Stimulated activated CD8-positive, alpha-beta memory T cell treated with anti-CD3 and anti-CD28 coated beads, Interleukin-7, amount 100 ng/mL, for 1 hour (primary cell): ENCODE measurements around the gene MCM9.

ENCODE experiments used
- DNase-seq, 2 donors: peaks; one replicate each; pipeline ENCODE4 v3.0.0-alpha.2; 2020; ENCODE audit warnings: low read depth in 2 of 2

MCM9 gene

DNA sequence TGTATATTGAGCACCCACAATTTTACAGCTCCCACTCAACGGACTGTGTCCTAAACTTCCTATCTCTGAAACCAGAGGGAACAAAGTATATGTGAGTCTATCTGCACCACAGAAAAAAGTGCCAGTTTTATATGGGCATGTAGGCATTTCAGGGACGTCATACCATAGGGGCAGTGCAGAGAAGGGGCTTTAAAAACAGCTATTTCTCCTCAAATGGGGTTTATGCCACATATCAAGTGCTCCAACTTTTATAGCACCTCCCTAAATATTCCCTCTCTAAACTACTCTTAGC is 69.9 kb downstream of the MCM9 start:
- DNase-seq: no peak

DNA sequence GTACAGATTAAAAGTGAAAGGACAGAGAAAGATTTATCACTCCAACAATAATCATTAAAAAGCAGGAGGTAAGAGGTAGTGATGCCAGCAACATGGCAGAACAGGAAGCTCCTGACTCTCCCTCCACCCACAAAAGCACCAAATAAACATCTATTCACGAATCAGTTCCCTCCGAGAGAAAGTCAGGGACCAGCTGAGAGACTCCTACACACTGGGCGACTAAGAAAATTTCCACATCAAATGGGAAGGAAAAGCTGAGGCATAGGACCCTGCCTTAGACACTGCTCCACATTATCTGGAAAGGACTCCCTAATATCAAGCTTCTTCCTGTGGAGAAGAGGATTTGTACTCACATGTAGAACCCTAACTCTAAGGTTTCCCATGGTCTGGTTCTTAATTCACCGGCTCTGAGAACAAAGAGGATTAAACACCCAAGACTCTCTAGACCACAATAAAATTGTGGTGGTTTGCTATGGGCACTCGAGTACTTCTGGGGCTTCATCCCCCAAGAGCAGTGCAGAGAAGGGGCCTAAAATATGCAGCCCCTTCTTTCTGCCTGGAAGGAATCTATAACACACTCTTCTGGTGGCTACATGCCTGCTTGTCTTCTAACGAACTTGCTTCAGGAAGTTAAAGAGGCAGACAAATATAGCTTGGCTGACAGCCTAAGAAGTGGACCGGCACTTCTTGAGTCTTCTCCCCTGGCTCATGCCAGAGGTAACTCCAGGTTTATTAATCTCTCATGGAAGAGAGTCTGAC is 70.4 kb downstream of the MCM9 start:
- DNase-seq: no peak

DNA sequence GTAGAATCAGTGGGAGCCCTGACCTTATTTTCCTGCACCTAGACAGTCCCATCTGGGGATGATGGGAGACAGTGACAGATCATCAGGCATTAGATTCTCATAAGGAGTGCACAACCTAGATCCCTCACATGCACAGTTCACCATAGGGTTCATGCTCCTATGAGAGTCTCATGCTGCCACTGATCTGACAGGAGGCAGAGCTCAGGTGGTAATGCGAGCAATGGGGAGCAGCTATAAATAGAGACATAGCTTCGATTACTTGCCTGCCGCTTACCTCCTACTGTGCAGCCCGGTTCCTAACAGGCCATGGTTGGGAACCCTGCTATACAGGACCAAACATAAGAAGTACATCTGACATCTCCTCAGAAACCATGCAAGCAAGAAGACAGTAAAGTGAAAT is 72.5 kb downstream of the MCM9 start:
- no peak for DNase-seq

DNA sequence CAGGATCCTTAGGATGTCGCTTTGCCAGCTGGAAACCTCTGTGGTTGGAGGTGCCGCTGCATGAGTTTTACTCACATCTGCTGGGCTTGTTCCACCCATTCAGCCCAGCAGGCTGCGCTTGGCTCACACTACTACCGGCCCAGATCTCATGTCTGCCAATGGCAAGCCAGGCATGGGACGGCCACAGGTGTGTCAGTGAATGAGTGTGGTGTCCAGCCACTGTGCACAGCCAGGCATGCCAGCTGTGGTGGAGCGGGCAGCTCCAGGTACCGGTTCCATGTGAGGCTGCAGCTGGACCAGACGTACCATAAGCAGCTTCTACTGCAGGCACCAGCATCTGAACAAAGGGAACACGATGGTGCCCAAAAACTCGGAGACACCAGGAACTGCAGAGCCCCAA is 74.1 kb downstream of the MCM9 start:
- no peak for DNase-seq

DNA sequence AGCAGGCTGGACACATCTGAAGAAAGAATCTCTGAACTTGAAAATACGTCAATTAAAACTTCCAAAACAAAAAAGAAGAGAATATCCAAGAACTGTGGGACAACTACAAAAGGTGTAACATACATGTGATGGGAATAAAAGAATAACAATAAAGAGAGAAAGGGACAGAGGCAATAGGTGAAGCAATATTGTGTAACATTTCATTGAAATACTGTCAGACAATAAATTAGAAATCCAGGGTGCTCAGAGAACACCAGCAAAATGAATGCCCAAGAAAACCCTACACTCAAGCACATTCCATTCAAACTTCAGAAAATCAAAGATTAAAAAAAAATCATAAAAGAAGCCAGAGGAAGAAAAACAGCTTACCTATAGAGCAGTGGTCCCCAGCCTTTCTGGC is 74.6 kb downstream of the MCM9 start:
- no peak for DNase-seq

DNA sequence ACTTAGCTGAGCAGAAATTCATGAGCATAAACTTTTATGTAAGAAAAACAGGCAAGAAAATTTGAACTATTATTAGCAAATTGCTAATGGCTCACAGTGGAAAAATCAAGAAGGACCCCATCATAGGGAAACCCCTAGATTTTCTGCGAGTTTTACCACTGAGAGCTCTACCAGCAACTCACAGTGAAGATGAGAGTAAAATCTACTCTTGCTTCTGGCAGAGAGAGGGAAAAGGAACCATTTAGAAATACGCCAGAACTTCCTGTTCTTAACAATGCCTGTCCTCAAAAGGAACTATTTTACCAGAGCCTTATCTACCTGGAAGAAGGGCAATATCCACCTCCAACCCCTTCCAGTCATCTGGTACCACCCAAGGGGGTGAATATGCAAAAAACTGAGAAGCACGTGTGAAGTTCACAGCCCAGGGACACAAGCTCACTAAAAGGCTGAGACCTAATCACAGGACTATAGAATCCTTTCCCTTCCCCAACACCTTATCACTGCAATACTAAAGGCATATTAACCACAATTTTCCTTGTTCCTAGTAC is 75.4 kb downstream of the MCM9 start:
- DNase-seq: no peak

DNA sequence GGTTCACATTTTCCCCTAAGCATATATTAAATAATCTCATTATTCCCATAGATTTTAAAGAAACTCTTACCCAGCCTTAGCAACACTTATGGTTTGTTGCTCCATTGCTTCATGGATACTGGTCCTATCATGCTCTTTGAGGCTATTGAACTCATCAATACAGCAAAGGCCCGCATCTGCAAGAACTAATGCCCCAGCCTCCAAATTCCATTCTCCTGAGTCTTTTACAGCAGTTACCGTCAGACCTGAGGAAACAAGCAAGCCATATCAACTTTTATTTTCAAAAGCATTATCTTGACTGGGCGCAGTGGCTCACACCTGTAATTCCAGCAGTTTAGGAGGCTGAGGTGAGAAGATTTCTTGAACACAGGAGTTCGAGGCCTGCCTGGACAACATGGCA is 78.7 kb downstream of the MCM9 start:
- no peak for DNase-seq

DNA sequence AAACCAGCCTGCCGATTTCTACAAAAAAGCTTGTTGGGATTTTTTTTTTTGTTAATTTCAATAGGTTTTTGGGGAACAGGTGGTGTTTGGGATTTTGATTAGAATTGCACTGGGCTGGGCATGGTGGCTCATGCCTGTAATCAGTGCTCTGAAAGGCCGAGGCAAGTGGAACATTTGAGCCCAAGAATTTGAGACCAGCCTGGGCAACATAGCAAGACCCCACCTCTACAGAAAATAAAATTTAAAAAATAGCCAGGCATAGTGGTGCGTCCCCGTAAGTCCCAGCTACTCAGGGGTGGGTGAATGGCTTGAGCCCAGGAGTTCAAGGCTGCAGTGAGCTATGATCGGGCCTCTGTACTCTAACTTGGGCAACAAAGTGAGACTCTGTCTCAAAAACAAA is 81.6 kb downstream of the MCM9 start:
- no peak for DNase-seq

DNA sequence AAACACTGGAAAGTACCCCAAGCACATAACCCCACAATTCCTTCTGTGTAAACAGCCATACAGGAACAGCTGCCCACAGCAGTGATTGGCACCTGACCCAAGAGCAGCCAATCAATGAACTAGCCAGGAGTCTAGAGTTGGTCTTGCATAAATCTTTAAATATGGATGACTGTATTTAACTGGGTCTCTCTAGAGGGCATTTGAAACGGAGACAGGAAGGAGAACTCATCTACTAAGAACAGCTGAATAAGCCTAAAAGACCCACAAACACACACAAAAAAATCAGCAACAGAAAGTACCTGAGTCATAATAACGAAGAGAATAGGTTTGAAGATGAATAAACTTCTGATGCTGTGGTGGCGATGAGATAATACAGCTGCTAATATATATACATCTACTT is 90.0 kb downstream of the MCM9 start:
- no peak for DNase-seq

DNA sequence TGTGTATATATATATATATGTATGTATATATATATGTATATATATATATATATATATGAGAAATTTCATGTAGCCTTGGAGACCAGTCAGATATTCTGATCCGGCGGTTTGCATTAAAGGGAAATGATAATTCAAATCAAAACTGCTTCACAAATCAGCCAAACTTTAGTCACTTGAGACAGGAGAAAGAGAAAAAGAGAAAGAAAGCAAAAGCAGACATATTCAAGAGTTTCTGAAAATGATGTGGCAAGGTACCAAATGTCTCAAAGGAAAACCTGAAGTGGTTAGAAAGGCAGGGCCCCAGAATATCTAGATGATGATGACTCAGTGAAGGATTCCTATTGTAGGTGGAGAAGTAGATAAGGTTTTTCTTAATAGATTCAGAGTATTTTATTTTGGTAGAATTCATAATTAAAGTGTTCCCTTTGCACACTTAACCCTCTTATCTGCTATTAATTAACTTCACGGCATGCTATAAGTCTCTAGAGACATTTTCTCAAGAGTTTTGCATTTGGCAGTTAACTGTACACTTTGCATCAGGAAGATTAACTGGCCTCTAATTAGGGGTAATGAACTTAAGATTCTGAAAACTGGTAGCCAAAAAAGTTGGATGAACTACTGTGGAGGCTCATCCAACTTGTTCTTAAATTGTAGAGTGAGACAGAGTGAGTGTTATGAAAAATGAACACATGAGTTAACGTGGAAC is 91.1 kb downstream of the MCM9 start:
- no peak for DNase-seq

DNA sequence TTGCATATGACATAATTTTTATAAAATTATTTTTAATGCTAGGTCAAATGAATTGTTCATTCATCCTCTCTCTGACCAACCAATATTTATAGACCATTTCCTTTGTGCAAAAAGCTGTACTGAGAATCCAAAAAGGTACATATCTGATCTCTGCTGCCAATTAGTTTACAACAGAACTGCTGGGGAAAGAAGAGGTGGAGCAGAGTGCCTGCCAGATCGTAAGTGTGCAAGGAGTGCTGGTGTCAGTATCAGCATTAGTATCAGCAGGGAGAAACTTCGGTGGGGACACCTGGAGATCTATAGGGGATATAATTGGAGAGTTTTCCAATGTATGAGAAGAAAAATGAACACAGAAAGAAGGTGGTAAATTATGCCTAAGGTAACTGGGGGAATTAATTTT is 104.3 kb downstream of the MCM9 start:
- DNase-seq: no peak

DNA sequence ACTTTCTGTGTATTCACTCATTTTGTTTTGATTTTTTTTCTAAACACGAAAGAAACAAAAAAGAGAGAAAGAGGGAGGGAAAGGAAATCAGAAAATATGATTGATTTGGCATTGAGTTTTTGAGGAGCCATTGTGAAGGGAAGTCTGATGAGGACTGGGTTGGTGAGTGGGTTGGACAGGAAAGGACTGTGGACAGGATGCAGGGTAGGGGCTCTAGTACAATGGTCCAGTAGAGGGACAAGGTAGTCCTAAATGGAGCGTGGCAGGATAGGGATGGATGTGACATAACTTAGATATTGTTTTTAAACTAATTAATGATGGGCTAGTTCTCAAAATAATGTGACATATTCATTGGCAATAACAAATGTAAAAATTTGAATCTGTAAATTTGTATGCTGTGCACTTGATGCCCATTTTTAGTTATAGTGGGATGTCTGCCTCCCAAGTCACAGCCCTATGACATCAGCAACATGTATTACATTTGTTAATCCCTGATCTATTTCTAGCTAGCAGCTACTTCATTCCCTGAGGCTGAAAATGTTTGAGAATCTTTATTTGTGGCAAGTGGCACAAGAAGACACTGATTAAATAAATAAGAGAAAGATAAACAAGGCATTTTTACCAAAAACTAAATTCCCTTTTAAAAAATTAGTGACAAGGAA is 105.0 kb downstream of the MCM9 start:
- DNase-seq: no peak

DNA sequence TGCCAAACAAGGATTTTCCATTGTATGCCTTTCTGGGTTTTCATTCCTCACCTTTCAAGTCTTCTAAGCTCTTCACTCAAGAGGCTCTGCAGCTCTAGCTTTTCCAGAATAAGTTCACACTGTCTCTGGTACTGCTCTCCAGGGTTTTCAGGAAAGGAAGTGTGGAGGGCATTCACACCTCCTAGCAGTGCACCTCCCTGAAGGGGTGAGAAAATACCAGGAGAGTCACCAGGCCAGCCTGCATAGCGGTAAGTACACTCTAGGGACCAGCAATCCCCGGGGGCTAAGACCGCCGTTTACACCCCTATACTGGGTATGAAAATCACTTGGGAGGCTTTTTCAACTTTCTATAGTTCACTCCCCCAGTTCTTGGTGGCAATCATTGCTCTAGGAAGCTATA is 108.9 kb downstream of the MCM9 start:
- no peak for DNase-seq

DNA sequence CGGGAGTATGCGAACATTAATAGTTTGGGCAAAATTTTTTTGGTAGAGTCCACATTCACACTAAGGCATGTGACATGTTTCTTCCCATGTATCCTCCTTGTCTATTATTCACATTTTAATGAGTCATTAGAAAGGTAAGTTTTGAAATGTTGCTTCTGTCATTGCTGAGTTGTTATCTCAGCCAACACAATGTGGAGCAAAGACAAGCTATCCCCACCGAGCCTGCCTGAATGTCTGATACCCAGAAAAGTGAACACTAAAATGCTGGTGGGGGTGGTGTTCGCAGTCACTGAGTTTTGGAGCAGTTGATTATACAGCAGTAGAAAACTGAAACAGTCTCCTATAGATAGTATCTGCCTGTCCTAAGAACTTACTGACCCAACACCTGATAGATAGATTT is 109.3 kb downstream of the MCM9 start:
- DNase-seq: no peak

DNA sequence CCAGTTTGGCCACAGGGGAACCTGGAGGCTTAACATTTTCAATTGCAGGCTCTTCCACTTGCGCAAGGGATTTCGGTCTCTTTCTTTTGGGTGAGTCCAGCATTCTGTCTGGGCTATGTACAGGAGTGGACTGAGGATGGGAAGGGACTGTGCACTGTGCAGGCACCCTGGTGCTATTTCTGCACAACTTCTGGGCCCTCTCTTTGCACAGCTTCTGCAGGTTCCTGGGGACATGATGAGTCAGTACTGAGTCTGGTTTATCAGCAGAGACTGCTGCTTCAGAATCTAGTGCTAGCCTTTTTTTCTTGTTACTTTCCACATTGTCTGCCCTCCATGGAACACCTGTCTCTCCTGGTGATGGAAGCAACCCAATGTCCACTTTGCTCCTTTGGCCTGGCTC is 119.5 kb downstream of the MCM9 start:
- DNase-seq: no peak

DNA sequence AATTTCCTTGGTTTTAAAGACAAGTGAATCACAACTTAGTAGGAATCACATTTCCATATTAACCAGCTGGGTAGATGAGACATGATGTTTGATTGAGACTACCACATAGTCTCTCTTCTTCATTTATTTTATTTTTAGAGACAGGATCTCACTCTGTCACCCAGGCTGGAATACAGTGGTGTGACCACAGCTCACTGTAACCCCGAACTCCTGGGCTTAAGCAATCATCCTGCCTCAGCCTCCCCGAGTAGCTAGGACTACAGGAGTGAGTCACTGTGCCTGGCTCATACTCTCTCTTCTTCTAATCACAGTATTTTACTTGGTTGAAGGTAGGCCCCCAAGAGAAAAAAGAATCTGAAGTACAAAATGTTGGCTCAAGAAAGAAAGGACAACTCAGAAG is 121.2 kb downstream of the MCM9 start:
- no peak for DNase-seq

DNA sequence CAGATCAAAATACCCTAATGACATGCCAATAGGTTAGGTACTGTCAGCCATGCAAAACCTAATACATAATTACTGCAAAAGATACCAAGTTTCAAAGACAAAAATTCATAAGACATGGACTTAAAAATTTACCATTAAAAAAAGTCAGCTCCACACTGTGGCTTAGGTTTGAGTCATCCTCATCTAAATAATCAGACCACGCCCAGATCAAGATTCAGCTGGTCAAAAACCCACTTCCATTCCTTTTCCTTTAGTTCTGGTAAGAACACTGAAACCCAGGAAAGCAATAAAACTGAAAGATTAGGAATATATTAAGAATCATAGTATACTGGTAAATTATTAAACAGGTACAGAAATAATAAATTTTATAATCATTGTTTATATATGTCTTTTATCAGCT is 122.0 kb downstream of the MCM9 start:
- DNase-seq: no peak

DNA sequence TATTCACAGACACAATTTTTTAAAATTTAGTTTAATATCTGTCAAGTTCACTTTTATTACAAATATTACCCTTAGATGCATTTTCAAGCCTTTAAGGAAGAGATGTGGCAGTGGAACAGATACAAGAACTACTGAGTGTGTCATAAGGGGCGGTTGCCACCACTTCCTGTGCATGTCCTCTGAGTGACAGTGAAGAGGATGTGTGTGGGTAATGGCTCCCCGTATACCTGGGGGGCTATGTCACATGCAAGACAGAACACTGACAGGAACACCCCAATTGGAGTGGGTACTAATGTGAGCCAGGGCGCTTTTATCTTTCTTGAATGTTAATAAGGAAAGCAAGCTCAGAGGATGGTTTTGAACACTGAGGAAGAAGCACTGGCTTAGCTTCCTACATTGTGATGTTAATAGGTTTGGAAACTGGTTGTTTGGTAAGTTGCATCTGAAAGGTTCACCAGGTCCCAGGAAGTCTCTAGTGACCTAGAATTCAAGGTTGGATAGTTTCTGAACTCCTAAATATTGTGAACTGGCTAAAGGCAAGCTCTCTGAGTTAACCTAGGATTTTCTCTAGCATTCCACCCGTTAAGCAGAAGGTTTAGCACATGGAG is 124.4 kb downstream of the MCM9 start:
- peak; percentile 40 to 42 for DNase-seq

DNA sequence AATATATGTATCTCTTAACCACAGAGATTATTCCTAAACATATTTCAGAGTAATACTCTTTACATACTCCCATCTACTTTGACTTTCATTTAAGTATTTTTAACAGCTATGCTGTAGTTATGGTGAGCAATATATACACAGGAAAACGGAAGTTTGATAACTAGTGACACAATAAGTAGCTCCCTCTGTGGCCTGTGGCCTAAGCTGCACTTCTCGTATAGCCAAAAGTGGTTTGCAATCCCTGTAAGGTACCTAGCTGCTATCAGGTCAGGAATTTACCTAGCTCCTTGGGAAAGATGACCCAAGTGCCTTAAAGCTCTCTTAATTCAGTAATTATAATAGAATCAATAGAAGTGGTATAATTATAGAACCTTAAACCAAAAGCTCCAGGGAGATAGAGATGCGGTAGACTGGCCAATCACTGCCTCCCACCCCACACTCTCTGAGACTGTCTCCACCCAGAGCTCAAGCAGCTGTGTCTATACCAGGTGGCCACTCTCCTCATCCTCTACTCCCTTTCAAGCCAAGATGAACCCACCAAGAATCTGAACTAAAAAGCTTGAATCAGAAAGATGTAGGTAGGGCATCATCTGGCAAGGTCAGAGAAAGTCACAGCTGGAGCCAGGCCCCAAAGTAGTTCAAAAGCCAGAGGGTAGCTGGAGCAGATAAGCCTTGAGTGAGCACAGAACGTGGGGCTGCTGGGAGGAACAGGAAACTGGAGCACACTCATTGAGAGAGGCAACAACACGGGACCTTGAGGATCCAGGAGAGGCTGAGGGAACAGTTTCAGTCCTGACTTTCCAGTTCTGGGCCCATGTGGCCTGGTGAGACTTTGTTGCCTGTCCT is 125.9 kb downstream of the MCM9 start:
- no peak for DNase-seq

DNA sequence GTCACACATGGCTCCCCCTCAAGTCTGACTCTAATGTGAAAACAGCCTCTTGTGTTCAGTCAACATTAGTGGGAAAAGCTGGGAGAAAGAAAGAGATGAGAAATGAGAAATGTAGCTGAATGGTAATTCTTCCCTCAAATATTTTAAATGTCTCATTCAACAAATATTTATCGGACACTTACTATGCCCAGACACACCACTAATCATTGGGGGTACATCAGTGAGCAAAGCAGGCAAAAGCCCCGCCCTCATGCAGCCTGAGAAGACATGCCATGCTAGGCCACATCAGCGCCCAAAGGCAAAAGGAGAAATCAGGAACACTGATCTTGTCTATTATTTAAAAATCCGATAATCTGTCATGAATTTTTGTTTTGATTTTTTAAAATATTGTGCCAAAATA is 130.9 kb downstream of the MCM9 start:
- DNase-seq: no peak

DNA sequence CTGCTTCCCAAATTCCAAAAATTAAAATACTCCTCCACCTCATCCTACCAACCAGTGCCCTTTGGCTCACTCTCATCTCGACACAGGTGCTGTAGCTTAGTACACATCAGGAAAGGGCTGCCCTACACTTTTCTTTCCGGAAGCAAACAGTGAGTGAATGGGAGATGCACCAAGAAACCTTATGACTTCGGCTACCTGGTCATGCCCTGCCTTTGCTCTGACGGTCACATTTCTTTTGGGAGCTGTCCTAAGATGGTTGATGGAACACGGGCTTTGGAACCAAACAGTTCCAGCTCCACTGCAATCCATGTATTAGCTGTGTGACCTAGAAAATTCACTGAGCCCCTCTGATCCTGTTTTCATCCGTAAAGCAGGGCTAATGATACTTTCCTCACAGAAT is 133.7 kb downstream of the MCM9 start:
- no peak for DNase-seq
